Skeletal muscle satellite cell (primary cell): ENCODE data around the gene TFF3.

ENCODE experiments used
- H3K27me3 ChIP-seq: 2 replicates; pipeline ENCODE4 v1.7.0; 2013; ENCODE audit warnings: low read length; ENCODE audit not compliant: control insufficient read depth, insufficient read depth
- H3K36me3 ChIP-seq: 2 replicates; pipeline ENCODE4 v1.7.0; 2013; ENCODE audit warnings: mild to moderate bottlenecking, control low read depth, low read length; ENCODE audit not compliant: insufficient read depth
- H3K4me1 ChIP-seq: 2 replicates; pipeline ENCODE4 v1.7.0; 2013; ENCODE audit warnings: low read length; ENCODE audit not compliant: control insufficient read depth, insufficient read depth
- H3K4me2 ChIP-seq: 2 replicates; pipeline ENCODE4 v1.7.0; 2013; ENCODE audit warnings: mild to moderate bottlenecking, low read length
- H3K4me3 ChIP-seq: 2 replicates; pipeline ENCODE4 v1.7.0; 2013; ENCODE audit warnings: low read length
- H3K9ac ChIP-seq: 2 replicates; pipeline ENCODE4 v1.7.0; 2013; ENCODE audit warnings: mild to moderate bottlenecking, low read depth, low read length, moderate library complexity
- H3K9me3 ChIP-seq: replicated peaks from 2 replicates; pipeline ENCODE4 v1.7.0; 2013; ENCODE audit warnings: mild to moderate bottlenecking, control low read depth, low read length

The TFF3 gene

GRCh38 chr21:42265231-42265812 is 49.9 kb downstream of the TFF3 start:
- Histone ChIP-seq H3K9ac (no peak overlapping the region), H3K4me1 (no peaks in the 10 kb centered on the region), H3K36me3 (no peaks in the 10 kb centered on the region), H3K4me3 (no peak overlapping the region), H3K4me2 (no peak overlapping the region), H3K27me3 (peaks cover 3% of the 10 kb centered on the region), H3K9me3 (no peaks in the 10 kb centered on the region)

GRCh38 chr21:42264245-42265195 is 50.7 kb downstream of the TFF3 start:
- H3K9ac ChIP-seq: no peak overlapping the region
- H3K4me2 ChIP-seq: no peak overlapping the region
- peaks cover 3% of the 10 kb centered on the region for H3K27me3 ChIP-seq
- no peaks in the 10 kb centered on the region for H3K9me3 ChIP-seq
- H3K36me3 ChIP-seq: no peaks in the 10 kb centered on the region
- H3K4me1 ChIP-seq: no peaks in the 10 kb centered on the region
- H3K4me3 ChIP-seq: no peak overlapping the region

GRCh38 chr21:42263591-42264131 is 51.5 kb downstream of the TFF3 start:
- peaks cover 11% of the 10 kb centered on the region for H3K27me3 ChIP-seq
- H3K36me3 ChIP-seq: no peaks in the 10 kb centered on the region
- H3K4me2 ChIP-seq: no peak overlapping the region
- no peaks in the 10 kb centered on the region for H3K9me3 ChIP-seq
- H3K9ac ChIP-seq: no peak overlapping the region
- H3K4me1 ChIP-seq: no peaks in the 10 kb centered on the region
- H3K4me3 ChIP-seq: no peak overlapping the region

- Histone ChIP-seq H3K4me3 (no peak overlapping the region), H3K36me3 (no peaks in the 10 kb centered on the region), H3K9me3 (no peaks in the 10 kb centered on the region), H3K4me2 (no peak overlapping the region), H3K9ac (no peak overlapping the region), H3K4me1 (no peaks in the 10 kb centered on the region), H3K27me3 (peaks cover 11% of the 10 kb centered on the region)
Observed at GRCh38 chr21:42262831-42263231, 52.4 kb downstream of the TFF3 start.

GRCh38 chr21:42261829-42262200 is 53.4 kb downstream of the TFF3 start:
- Histone ChIP-seq H3K9me3 (no peaks in the 10 kb centered on the region), H3K4me2 (no peak overlapping the region), H3K36me3 (no peaks in the 10 kb centered on the region), H3K27me3 (peaks cover 15% of the 10 kb centered on the region), H3K4me1 (no peaks in the 10 kb centered on the region), H3K4me3 (no peak overlapping the region), H3K9ac (no peak overlapping the region)
